HG02763 (cell line): ENCODE results near the gene PIGQ.

Experiments
- ATAC-seq: cut with Tn5 transposase; IDR thresholded peaks from one replicate; pipeline ENCODE4 v1.9.1; 2021; ENCODE audit warnings: mild to moderate bottlenecking, moderate library complexity; ENCODE audit not compliant: unreplicated experiment

Gene PIGQ

GRCh38 chr16:625977-626765 lies 56.4 kb downstream of the PIGQ start:
- ATAC-seq, result no peak

- ATAC-seq, result no peak
These were observed 57.2 kb downstream of the PIGQ start for GRCh38 chr16:626787-627453.

- ATAC-seq, result no peak
These were observed 57.9 kb downstream of the PIGQ start for GRCh38 chr16:627454-628239.

DNA sequence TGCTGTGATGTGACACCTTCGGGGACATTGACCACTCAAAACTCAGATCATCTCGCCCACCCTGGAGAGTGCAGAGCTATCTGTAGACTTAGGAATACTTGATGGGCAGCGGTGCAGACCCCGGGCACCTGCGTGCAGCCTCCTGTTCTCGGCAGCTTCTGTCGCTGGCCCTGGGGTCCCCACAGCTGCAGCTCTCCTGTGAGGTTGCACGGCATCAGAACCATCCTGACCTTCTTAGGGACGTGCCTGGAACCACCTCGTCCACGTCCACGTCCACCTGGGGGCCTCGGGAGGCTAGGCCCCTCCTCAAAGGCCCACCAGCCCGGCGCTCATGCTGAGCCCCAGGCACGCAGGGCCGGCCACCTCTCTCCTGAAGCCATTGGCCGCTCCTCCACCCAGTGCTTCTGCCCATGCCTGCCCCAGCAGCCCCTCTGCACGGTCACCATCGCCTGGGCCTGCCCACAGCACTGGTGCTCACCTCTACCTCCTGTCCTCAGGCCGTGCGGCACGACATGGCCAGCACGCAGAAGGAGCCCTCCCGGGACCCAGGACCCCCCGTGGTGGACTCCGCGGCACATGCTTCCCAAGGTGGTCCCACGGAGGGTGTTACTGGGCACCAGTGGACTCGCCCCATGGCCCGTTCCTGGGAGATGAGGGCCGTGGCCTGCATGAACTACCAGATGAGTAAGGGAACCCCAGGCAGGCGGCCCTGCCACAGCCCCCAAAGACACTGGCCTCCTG lies 58.7 kb downstream of the PIGQ start:
- no peak for ATAC-seq

GRCh38 chr16:629185-629832 lies 59.5 kb downstream of the PIGQ start:
- ATAC-seq, result no peak

GRCh38 chr16:629833-630248 lies 60.1 kb downstream of the PIGQ start:
- no peak for ATAC-seq

- ATAC-seq, result no peak
These were observed 60.6 kb downstream of the PIGQ start for GRCh38 chr16:630249-630814.

- no peak for ATAC-seq
These were observed 61.1 kb downstream of the PIGQ start, which contains the start of gene WFIKKN1 for GRCh38 chr16:630815-631405. Gene WFIKKN1 (plus strand): TSS chr16:630985. CDS start chr16:631254, 269 bp downstream.

DNA sequence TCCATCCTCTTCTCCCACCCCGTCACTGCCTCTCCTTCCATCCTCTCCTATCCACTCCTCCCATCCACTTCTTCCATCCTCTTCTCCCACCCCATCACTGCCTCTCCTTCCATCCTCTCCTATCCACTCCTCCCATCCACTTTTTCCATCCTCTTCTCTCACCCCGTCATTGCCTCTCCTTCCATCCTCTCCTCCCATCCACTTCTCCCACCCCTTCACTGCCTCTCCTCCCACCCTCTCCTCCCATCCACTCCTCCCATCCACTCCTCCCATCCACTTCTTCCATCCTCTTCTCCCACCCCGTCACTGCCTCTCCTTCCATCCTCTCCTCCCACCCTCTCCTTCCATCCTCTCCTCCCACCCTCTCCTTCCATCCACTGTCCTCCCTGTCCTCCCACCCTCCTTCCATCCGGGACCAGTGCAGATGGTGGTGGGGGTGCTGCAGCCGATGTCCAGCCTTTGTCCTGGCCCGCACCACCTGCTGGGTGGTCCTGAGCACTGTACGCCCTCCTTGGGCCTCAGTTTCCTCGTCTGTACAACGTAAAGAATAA lies 62.1 kb downstream of the PIGQ start:
- ATAC-seq, result no peak

DNA sequence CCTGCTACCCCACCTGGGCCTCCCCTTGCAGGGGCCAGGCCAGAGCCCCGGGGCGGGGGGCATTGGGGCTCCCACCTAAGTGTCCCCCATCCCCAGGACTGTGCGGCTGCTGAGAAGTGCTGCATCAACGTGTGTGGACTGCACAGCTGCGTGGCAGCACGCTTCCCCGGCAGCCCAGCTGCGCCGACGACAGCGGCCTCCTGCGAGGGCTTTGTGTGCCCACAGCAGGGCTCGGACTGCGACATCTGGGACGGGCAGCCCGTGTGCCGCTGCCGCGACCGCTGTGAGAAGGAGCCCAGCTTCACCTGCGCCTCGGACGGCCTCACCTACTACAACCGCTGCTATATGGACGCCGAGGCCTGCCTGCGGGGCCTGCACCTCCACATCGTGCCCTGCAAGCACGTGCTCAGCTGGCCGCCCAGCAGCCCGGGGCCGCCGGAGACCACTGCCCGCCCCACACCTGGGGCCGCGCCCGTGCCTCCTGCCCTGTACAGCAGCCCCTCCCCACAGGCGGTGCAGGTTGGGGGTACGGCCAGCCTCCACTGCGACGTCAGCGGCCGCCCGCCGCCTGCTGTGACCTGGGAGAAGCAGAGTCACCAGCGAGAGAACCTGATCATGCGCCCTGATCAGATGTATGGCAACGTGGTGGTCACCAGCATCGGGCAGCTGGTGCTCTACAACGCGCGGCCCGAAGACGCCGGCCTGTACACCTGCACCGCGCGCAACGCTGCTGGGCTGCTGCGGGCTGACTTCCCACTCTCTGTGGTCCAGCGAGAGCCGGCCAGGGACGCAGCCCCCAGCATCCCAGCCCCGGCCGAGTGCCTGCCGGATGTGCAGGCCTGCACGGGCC lies 62.9 kb downstream of the PIGQ start:
- no peak for ATAC-seq

DNA sequence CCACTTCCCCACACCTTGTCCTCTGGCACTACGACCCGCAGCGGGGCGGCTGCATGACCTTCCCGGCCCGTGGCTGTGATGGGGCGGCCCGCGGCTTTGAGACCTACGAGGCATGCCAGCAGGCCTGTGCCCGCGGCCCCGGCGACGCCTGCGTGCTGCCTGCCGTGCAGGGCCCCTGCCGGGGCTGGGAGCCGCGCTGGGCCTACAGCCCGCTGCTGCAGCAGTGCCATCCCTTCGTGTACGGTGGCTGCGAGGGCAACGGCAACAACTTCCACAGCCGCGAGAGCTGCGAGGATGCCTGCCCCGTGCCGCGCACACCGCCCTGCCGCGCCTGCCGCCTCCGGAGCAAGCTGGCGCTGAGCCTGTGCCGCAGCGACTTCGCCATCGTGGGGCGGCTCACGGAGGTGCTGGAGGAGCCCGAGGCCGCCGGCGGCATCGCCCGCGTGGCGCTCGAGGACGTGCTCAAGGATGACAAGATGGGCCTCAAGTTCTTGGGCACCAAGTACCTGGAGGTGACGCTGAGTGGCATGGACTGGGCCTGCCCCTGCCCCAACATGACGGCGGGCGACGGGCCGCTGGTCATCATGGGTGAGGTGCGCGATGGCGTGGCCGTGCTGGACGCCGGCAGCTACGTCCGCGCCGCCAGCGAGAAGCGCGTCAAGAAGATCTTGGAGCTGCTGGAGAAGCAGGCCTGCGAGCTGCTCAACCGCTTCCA lies 63.7 kb downstream of the PIGQ start:
- ATAC-seq, result no peak
